Lower leg skin (tissue), 4 donors: ENCODE measurements around the gene ITGA11. TPM values are rescaled to one million over a fixed set of nuclear protein-coding genes. Genes with fewer than 3 reads are reported as not detected.

Experiments used
- DNase-seq, 2 donors: peaks; one replicate each; pipeline ENCODE4 v3.0.0-alpha.2; 2019; ENCODE audit warnings: low spot score in 2 of 2
- H3K4me3 ChIP-seq: fragments of 200-600 bp; sonication (generic); 2 replicates; pipeline ENCODE4 v1.5.1; 2017; ENCODE audit warnings: mild to moderate bottlenecking, low read depth; ENCODE audit not compliant: poor library complexity, severe bottlenecking
- CTCF ChIP-seq, 3 donors: fragments of 450-650 bp; IDR thresholded peaks; one replicate each; pipeline ENCODE4 v1.5.1; 2016; ENCODE audit warnings: antibody characterized with exemption in 3 of 3, mild to moderate bottlenecking in 3 of 3, moderate library complexity in 2 of 3
- POLR2A ChIP-seq, 2 donors: fragments of 450-650 bp; IDR thresholded peaks; one replicate each; pipeline ENCODE4 v1.6.1; 2016 to 2017; ENCODE audit warnings: antibody characterized with exemption in 2 of 2, mild to moderate bottlenecking in 1 of 2, moderate library complexity in 1 of 2
- WGBS, 2 donors: methylation state at CpG; one replicate each; pipeline ENCODE4 v1.1.5; 2018; 5-methylcytosine and 5-hydroxymethylcytosine counted together
- intact Hi-C: fragments of 100-400 bp; cut with DNase I; formaldehyde crosslinking; loops from one replicate; pipeline ENCODE4 v1.15.0; 2023; ENCODE audit warnings: low total_unique reads
- total RNA-seq, 4 donors: library from RNA; depleted of rRNA; stranded (reverse); fragments of >200 nt; gene quantifications; one replicate each; pipeline ENCODE4 v1.1.0, GENCODE V29; 2016

Gene ITGA11
- total RNA-seq, 4 donors from 2014 or later = 0.51 to 3.5 (median 2.0) TPM

DNA sequence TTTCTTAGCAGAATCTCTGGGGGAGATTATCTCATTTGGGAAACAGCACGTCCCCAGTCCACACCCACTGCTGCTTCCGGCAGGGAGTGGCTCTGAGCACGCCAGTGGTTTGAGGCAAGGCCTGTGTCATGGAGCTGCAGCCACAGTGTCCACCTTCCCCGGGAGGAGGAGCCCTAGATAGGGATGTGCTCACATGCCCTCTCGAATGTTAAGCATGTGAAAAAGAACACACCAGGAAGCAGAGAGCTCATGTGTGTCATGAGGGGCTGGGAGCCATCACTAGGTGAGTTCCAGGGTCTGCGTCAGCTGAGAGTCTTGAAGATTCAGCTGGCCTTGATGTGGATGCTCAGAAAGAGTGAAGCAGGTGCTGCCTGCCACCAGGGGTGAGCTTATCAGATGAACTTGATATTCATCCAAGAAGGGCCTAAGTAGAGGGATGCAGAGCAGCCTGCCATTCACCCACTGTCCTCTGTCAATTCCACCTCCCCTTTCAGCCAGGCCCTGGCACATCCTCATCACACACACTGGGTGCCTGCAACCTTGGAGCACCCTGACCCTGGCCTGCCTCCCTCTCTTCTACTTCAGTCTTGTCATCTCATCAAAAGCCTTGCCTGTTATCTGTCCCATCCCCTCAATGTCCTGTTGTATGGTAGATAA lies 16.3 kb downstream of the ITGA11 start:
- H3K4me3 ChIP-seq = no peak overlapping the region
- no peak for TF ChIP-seq POLR2A (IDR thresholded peaks at IDR 0.05)
- TF ChIP-seq CTCF (IDR thresholded peaks at IDR 0.05) = no peak
- peak in 1 of 2 donors; percentile 82 for DNase-seq
- WGBS, 2 donors = 53 to 74% methylated on average over 6 of the region's 6 CpGs
- intact Hi-C loops = no loop called here

- DNase-seq = no peak
- TF ChIP-seq CTCF (IDR thresholded peaks at IDR 0.05) (no peak), POLR2A (IDR thresholded peaks at IDR 0.05) (no peak)
- intact Hi-C loops = no loop called here
- 71 to 85% methylated on average over 7 of the region's 7 CpGs for WGBS, 2 donors
- H3K4me3 ChIP-seq = no peak overlapping the region
Observed at GRCh38 chr15:68415061-68415460, 16.9 kb downstream of the ITGA11 start.

GRCh38 chr15:68414591-68414990 lies 17.4 kb downstream of the ITGA11 start:
- WGBS, 2 donors = 84 to 89% methylated on average over 8 of the region's 8 CpGs
- H3K4me3 ChIP-seq = no peak overlapping the region
- intact Hi-C loops = no loop called here
- peak in 1 of 2 donors; percentile 82 for DNase-seq
- no peak for TF ChIP-seq POLR2A (IDR thresholded peaks at IDR 0.05)
- no peak for TF ChIP-seq CTCF (IDR thresholded peaks at IDR 0.05)

- H3K4me3 ChIP-seq = no peak overlapping the region
- no peak for DNase-seq
- intact Hi-C loops = no loop called here
- WGBS, 2 donors = 90 to 92% methylated on average over 3 of the region's 3 CpGs
- TF ChIP-seq POLR2A (IDR thresholded peaks at IDR 0.05) (no peak), CTCF (IDR thresholded peaks at IDR 0.05) (no peak)
Observed at GRCh38 chr15:68414206-68414555, 17.8 kb downstream of the ITGA11 start.

DNA sequence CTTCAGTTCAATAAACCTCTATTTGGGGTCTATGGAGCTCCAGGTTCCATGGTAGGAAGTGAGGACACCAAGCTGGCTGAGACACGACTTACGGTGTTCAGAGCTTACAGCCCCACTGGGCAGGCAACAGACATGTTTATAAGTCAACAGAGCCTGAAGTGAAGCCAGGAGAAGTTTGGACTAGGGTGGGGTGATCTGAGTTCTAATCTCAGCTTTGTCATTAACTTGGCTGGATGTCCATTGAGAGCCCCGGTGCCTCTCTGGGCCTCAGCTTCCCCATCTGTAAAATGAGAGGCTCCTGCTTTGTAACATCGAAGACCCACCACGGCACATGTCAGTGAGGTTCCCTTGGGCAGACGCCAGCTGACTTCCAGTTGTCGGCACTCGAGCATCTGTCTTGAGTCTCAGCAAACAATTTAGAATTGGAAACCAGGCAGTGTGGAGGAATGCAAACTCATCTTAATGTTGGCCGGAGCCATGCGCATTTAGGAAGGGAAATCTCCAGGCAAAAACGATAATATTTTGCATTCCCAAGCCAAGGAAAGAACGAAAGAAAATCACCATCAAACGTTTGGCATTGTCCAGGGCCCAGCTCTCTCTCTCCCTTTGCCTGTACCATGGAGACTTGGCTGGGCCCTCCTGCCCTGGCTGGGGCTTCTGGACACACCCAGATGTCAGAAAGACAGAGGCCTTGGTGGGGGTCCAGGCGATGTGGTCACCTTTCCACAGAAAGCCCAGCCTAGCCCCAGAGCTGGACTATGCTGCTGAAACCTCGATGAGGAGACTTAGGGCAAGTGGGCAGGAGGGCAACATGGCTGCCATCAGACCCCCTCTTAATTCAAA lies 18.4 kb downstream of the ITGA11 start:
- TF ChIP-seq CTCF (IDR thresholded peaks at IDR 0.05) = no peak
- TF ChIP-seq POLR2A (IDR thresholded peaks at IDR 0.05) = no peak
- WGBS, 2 donors = 57 to 77% methylated on average over 14 to 15 of the region's 15 CpGs
- H3K4me3 ChIP-seq = no peak overlapping the region
- intact Hi-C loops = no loop called here
- DNase-seq = peak in 1 of 2 donors; percentile 87
